ENCODE data around the gene TINCR. TPM values are rescaled to one million over a fixed set of nuclear protein-coding genes. Genes with fewer than 3 reads are reported as not detected.
"Not testable (repeated sequence)": the region's sequence is repeated elsewhere in the genome, so short reads cannot be mapped to it uniquely, and the experiment has no call there.

Gene TINCR
- polyA plus RNA-seq, 1 of the 3 experiments (the other 2 are of a cell fraction) = 0.02 TPM

- H3K9ac ChIP-seq = no peak overlapping the region
- H3K9me3 ChIP-seq = no peaks in the 10 kb centered on the region
- H3K27ac ChIP-seq (ENCODE audit: low read depth in 2 of 2, low read length in 1 of 2) = no peak overlapping the region
- peaks cover 64 to 73% of the 10 kb centered on the region in 2 experiments for H3K36me3 ChIP-seq (replicated peaks in 1 of 2; ENCODE audit: control insufficient read depth in 1 of 2, insufficient read depth in 2 of 2, low read length in 1 of 2)
- H3K79me2 ChIP-seq (ENCODE audit: insufficient read depth) = peaks cover 47% of the 10 kb centered on the region
- no peaks in the 10 kb centered on the region for H3F3A ChIP-seq (replicated peaks; ENCODE audit: insufficient read depth)
- no peaks in the 10 kb centered on the region for H3K9me2 ChIP-seq
- ChIA-PET POLR2A (no interaction called here), CTCF (interaction anchor here (0.6 kb wide), 1 partner anchor 842 kb away, joined by 3 read pairs; no protein-coding TSS in a partner anchor)
- no peaks in the 10 kb centered on the region for H3K27me3 ChIP-seq (ENCODE audit: insufficient read depth)
- H3K4me1 ChIP-seq (ENCODE audit: control insufficient read depth in 1 of 2, insufficient read depth in 2 of 2, low read depth in 1 of 2, low read length in 1 of 2) = no peaks in the 10 kb centered on the region
- TF ChIP-seq USF1 (IDR thresholded peaks at IDR 0.05; ENCODE audit: borderline replicate concordance, low read depth) (no peak), ZBTB33 (IDR thresholded peaks at IDR 0.05; ENCODE audit: borderline replicate concordance, low read depth) (no peak)
- no peak overlapping the region for H2AFZ ChIP-seq (ENCODE audit: low read depth)
- no peak overlapping the region for H3K4me2 ChIP-seq
- WGBS (ENCODE audit: low lambda C conversion rate) = 98% methylated on average over 16 of the region's 16 CpGs
- H3K4me3 ChIP-seq (ENCODE audit: low read depth in 2 of 2, low read length in 1 of 2) = no peak overlapping the region
- H4K20me1 ChIP-seq (ENCODE audit: insufficient read depth) = peaks cover 15% of the 10 kb centered on the region; the same call in 1 of the 2 replicates
- DNase-seq = no peak
Measured at GRCh38 chr19:5609881-5610448, 42.2 kb upstream of the TINCR start.

- POLR2A ChIA-PET; H3K4me3 ChIP-seq (ENCODE audit: low read depth in 2 of 2, low read length in 1 of 2); DNase-seq; H3K4me2 ChIP-seq; H3K27me3 ChIP-seq (ENCODE audit: insufficient read depth); H3K9ac ChIP-seq; H3F3A ChIP-seq (replicated peaks; ENCODE audit: insufficient read depth); H3K27ac ChIP-seq (ENCODE audit: low read depth in 2 of 2, low read length in 1 of 2); H3K9me2 ChIP-seq; H2AFZ ChIP-seq (ENCODE audit: low read depth); H3K9me3 ChIP-seq; CTCF ChIA-PET; H3K4me1 ChIP-seq (ENCODE audit: control insufficient read depth in 1 of 2, insufficient read depth in 2 of 2, low read depth in 1 of 2, low read length in 1 of 2): not testable (repeated sequence)
- peaks cover 40% of the 10 kb centered on the region for H3K79me2 ChIP-seq (ENCODE audit: insufficient read depth)
- H3K36me3 ChIP-seq (replicated peaks in 1 of 2; ENCODE audit: control insufficient read depth in 1 of 2, insufficient read depth in 2 of 2, low read length in 1 of 2) = peaks cover 63 to 72% of the 10 kb centered on the region in 2 experiments
- 99% methylated on average over 9 of the region's 9 CpGs for WGBS (ENCODE audit: low lambda C conversion rate)
- peaks cover 15% of the 10 kb centered on the region; the same call in 1 of the 2 replicates for H4K20me1 ChIP-seq (ENCODE audit: insufficient read depth)
Measured at GRCh38 chr19:5608766-5609165, 41.0 kb upstream of the TINCR start.

- no peak for DNase-seq
- no peaks in the 10 kb centered on the region for H3K9me3 ChIP-seq
- no peak overlapping the region for H2AFZ ChIP-seq (ENCODE audit: low read depth)
- no peak overlapping the region for H3K4me2 ChIP-seq
- no peak overlapping the region for H3K27ac ChIP-seq (ENCODE audit: low read depth in 2 of 2, low read length in 1 of 2)
- TF ChIP-seq REST (IDR thresholded peaks at IDR 0.05; ENCODE audit: low read depth, low read length) (no peak), CTCF (IDR thresholded peaks at IDR 0.05) (no peak), JUND (IDR thresholded peaks at IDR 0.05) (no peak), RCOR1 (IDR thresholded peaks at IDR 0.05; ENCODE audit: low read length) (no peak), RXRA (IDR thresholded peaks at IDR 0.05; ENCODE audit: borderline replicate concordance, low read depth) (no peak), NFIC (IDR thresholded peaks at IDR 0.05; ENCODE audit: borderline replicate concordance) (no peak), USF2 (IDR thresholded peaks at IDR 0.05; ENCODE audit: borderline replicate concordance, low read depth, low read length) (no peak)
- H4K20me1 ChIP-seq (ENCODE audit: insufficient read depth) = peaks cover 15% of the 10 kb centered on the region; the same call in 1 of the 2 replicates
- no peaks in the 10 kb centered on the region for H3K27me3 ChIP-seq (ENCODE audit: insufficient read depth)
- H3K79me2 ChIP-seq (ENCODE audit: insufficient read depth) = peaks cover 40% of the 10 kb centered on the region
- ChIA-PET POLR2A (no interaction called here), CTCF (no interaction called here)
- 92% methylated on average over 10 of the region's 10 CpGs for WGBS (ENCODE audit: low lambda C conversion rate)
- H3K4me1 ChIP-seq (ENCODE audit: control insufficient read depth in 1 of 2, insufficient read depth in 2 of 2, low read depth in 1 of 2, low read length in 1 of 2) = no peaks in the 10 kb centered on the region
- H3K9ac ChIP-seq = no peak overlapping the region
- H3F3A ChIP-seq (replicated peaks; ENCODE audit: insufficient read depth) = no peaks in the 10 kb centered on the region
- peaks cover 66 to 72% of the 10 kb centered on the region in 2 experiments for H3K36me3 ChIP-seq (replicated peaks in 1 of 2; ENCODE audit: control insufficient read depth in 1 of 2, insufficient read depth in 2 of 2, low read length in 1 of 2)
- H3K4me3 ChIP-seq (ENCODE audit: low read depth in 2 of 2, low read length in 1 of 2) = no peak overlapping the region
- H3K9me2 ChIP-seq = no peaks in the 10 kb centered on the region
Measured at GRCh38 chr19:5608291-5608690, 40.5 kb upstream of the TINCR start.
